Right atrium auricular region (tissue), 2 donors: ENCODE measurements around the gene ADH6. TPM values are rescaled to one million over a fixed set of nuclear protein-coding genes. Genes with fewer than 3 reads are reported as not detected.

ENCODE experiments used
- DNase-seq: peaks from one replicate; pipeline ENCODE4 v3.0.0-alpha.2; 2019; ENCODE audit warnings: low spot score
- H3K27ac ChIP-seq, 2 donors: fragments of 200-600 bp; sonication (generic); 1 replicate in 1 of 2; 2 replicates in 1 of 2; pipeline ENCODE4 v1.5.1; 2016 to 2019
- H3K27me3 ChIP-seq, 2 donors: fragments of 200-600 bp; sonication (generic); one replicate each; pipeline versions ENCODE4 v1.5.1 to v1.6.0; 2017 to 2019
- H3K36me3 ChIP-seq: fragments of 200-600 bp; sonication (generic); one replicate; pipeline ENCODE4 v1.5.1; 2016
- H3K4me1 ChIP-seq, 2 donors: fragments of 200-600 bp; sonication (generic); one replicate each; pipeline versions ENCODE4 v1.5.1 to v1.6.0; 2017 to 2019
- H3K4me3 ChIP-seq, 2 donors: fragments of 200-600 bp; sonication (generic); 1 replicate in 1 of 2; 2 replicates in 1 of 2; pipeline ENCODE4 v1.5.1; 2017 to 2019; ENCODE audit warnings: mild to moderate bottlenecking in 1 of 2, moderate library complexity in 1 of 2
- H3K9me3 ChIP-seq, 2 donors: fragments of 200-600 bp; sonication (generic); one replicate each; pipeline ENCODE4 v1.5.1; 2019
- total RNA-seq, 2 donors: library from RNA; depleted of rRNA; stranded (reverse); fragments of >200 nt; gene quantifications; one replicate each; pipeline ENCODE4 v1.1.0, GENCODE V29; 2016
- TF ChIP-seq, protein P1 (sequence below), 2 donors: fragments of 200-600 bp; sonication (generic); IDR thresholded peaks; one replicate each; pipeline ENCODE4 v1.5.1; 2019; ENCODE audit warnings: antibody characterized with exemption in 2 of 2

The ADH6 gene
- total RNA-seq, 2 donors from 2014 or later: 3.6 TPM; not detected in 1

DNA sequence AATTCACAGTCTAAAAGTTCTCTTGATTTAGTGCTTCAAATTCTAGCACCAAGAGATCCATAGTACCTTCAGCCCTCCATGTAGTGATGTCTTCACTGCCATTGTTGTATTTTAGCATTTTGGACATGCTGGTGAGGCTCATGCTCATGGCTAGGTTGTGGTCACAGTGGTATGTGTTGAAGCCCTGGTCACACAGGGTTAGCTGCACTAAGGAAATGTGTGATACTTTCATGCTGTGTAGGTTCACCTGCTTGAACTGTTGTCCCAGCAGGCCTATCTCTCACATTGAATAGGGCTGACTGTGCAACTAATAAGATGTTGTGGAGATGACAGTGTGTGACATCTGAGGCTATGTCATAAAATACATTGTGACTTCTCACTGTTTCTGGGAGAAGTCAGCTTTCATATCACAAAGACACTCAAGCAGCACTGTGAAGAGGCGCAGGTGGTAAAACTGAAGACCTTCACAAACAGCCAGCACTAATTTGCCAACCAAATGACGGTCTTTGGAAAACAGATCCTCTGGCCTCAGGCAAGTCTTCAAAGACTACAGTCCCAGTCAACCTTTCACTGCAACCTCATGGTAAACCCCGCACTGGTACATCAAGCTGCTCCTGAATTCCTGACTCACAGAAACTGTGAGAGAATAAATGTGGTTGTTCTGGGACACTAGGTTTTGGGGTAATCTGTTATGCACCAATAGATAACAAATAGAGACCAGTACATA, 57.5 kb downstream of the ADH6 start:
- DNase-seq: no peak
- H3K36me3 ChIP-seq: no peaks in the 10 kb centered on the region
- no peaks in the 10 kb centered on the region for H3K9me3 ChIP-seq
- H3K4me3 ChIP-seq: no peak overlapping the region
- H3K27ac ChIP-seq: no peak overlapping the region
- TF ChIP-seq, protein P1, sequence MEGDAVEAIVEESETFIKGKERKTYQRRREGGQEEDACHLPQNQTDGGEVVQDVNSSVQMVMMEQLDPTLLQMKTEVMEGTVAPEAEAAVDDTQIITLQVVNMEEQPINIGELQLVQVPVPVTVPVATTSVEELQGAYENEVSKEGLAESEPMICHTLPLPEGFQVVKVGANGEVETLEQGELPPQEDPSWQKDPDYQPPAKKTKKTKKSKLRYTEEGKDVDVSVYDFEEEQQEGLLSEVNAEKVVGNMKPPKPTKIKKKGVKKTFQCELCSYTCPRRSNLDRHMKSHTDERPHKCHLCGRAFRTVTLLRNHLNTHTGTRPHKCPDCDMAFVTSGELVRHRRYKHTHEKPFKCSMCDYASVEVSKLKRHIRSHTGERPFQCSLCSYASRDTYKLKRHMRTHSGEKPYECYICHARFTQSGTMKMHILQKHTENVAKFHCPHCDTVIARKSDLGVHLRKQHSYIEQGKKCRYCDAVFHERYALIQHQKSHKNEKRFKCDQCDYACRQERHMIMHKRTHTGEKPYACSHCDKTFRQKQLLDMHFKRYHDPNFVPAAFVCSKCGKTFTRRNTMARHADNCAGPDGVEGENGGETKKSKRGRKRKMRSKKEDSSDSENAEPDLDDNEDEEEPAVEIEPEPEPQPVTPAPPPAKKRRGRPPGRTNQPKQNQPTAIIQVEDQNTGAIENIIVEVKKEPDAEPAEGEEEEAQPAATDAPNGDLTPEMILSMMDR (IDR thresholded peaks at IDR 0.05): no peak
- H3K27me3 ChIP-seq: no peaks in the 10 kb centered on the region
- no peaks in the 10 kb centered on the region for H3K4me1 ChIP-seq

DNA sequence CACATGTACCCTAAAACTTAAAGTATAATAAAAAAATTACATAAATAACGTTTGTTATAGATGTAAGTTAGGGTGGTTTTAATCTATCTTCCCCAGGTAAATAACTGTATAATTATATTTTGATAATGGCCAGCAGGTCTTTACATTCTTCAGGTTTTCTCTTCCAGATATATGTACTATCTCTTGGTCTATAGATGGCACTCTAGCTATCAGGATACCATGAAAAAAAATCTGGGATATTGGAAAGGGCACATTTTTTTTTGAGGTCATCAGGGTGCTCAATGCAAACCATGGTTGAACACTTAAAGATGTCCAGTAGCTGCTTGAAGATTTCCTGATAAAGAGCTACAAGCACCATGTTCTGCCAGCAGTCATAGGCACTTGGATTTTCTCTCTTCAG, 59.3 kb downstream of the ADH6 start:
- Histone ChIP-seq H3K27ac (no peak overlapping the region), H3K27me3 (no peaks in the 10 kb centered on the region), H3K36me3 (no peaks in the 10 kb centered on the region), H3K9me3 (no peaks in the 10 kb centered on the region), H3K4me3 (no peak overlapping the region), H3K4me1 (no peaks in the 10 kb centered on the region)
- DNase-seq: no peak
- TF ChIP-seq, protein P1 (IDR thresholded peaks at IDR 0.05): no peak

DNA sequence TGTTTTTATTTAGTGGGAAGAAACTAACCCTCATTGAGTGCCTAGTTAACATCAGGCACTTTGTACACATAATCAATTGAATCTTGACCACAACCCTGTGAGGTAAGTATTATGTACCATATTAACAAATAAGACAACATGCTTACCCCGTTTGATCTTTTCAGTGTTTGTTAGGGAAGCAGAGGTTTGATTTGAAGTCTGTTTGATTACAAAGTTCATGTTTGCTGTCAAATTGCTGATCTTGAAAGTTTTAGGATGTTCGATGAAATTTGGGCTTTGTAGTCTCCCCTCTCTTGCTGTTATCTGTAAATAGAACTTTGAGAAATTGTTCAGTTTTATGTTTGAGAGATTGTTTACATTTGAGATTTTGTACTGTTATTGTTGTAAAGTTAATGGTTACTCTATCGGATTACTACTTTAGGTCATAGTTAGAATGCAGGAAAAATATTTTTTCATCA, 61.5 kb downstream of the ADH6 start:
- Histone ChIP-seq H3K9me3 (no peaks in the 10 kb centered on the region), H3K27me3 (no peaks in the 10 kb centered on the region), H3K4me3 (no peak overlapping the region), H3K36me3 (no peaks in the 10 kb centered on the region), H3K27ac (no peak overlapping the region), H3K4me1 (no peaks in the 10 kb centered on the region)
- DNase-seq: no peak
- TF ChIP-seq, protein P1 (IDR thresholded peaks at IDR 0.05): no peak

GRCh38 chr4:99156992-99157391, 62.1 kb downstream of the ADH6 start:
- DNase-seq: no peak
- H3K4me1 ChIP-seq: no peaks in the 10 kb centered on the region
- TF ChIP-seq, protein P1 (IDR thresholded peaks at IDR 0.05): no peak
- H3K27ac ChIP-seq: no peak overlapping the region
- H3K4me3 ChIP-seq: no peak overlapping the region
- no peaks in the 10 kb centered on the region for H3K36me3 ChIP-seq
- H3K9me3 ChIP-seq: no peaks in the 10 kb centered on the region
- no peaks in the 10 kb centered on the region for H3K27me3 ChIP-seq

- Histone ChIP-seq H3K27me3 (no peaks in the 10 kb centered on the region), H3K9me3 (no peaks in the 10 kb centered on the region), H3K4me3 (no peak overlapping the region), H3K36me3 (no peaks in the 10 kb centered on the region), H3K27ac (no peak overlapping the region), H3K4me1 (no peaks in the 10 kb centered on the region)
- DNase-seq: no peak
- TF ChIP-seq, protein P1 (IDR thresholded peaks at IDR 0.05): no peak
Measured at GRCh38 chr4:99154658-99155342, 64.2 kb downstream of the ADH6 start.

Other genes starting within 250 kb of the ADH6 start
- 10 to 100 TPM; 50.3 to 56.2 TPM for gene METAP1, start 223.5 kb downstream of the ADH6 start, total RNA-seq
- gene ADH5, start 130.5 kb downstream of the ADH6 start, total RNA-seq: 10 to 100 TPM; 67.4 to 76.3 TPM
- gene ADH4, start 74.9 kb downstream of the ADH6 start, total RNA-seq: not detected
- gene ADH1A, start 71.7 kb upstream of the ADH6 start, total RNA-seq: not detected
- 100 to 1,000 TPM; 111 to 477 TPM for gene ADH1B, start 102.2 kb upstream of the ADH6 start, total RNA-seq
- gene ADH1C, start 133.5 kb upstream of the ADH6 start, total RNA-seq: 10 to 100 TPM in 1 of 2 donors, 1 to 10 TPM in 1; 4.9 to 12.0 TPM
- gene ADH7, start 216.1 kb upstream of the ADH6 start, total RNA-seq: not detected